OCI-LY3 (cell line): ENCODE measurements around the gene TJP1.

ENCODE experiments used
- H2AFZ ChIP-seq: fragments of 200-600, 300-600 bp; shearing (Covaris generic); 2 replicates; pipeline ENCODE4 v1.6.0; 2014; ENCODE audit warnings: antibody characterized with exemption, low read depth, low read length
- H3K27ac ChIP-seq: fragments of 200-600, 300-600 bp; sonication (generic); 2 replicates; pipeline ENCODE4 v1.5.1; 2014; ENCODE audit warnings: mild to moderate bottlenecking, low read length, moderate library complexity, mixed read lengths
- H3K27me3 ChIP-seq: fragments of 200-600, 300-600 bp; sonication (generic); 2 replicates; pipeline ENCODE4 v1.6.1; 2014; ENCODE audit warnings: low read depth, low read length, mixed read lengths
- H3K36me3 ChIP-seq: fragments of 200-600, 300-600 bp; sonication (generic); replicated peaks from 2 replicates; pipeline ENCODE3; 2014; ENCODE audit warnings: low read depth, low read length, mixed read lengths
- H3K4me1 ChIP-seq: fragments of 300-600, 200-600 bp; sonication (generic); 2 replicates; pipeline ENCODE4 v1.6.1; 2014; ENCODE audit warnings: low read length, mixed read lengths
- H3K4me2 ChIP-seq: fragments of 200-600, 300-600 bp; sonication (generic); 2 replicates; pipeline ENCODE4 v1.6.1; 2014; ENCODE audit warnings: low read length, mixed read lengths
- H3K4me3 ChIP-seq: fragments of 300-600, 200-600 bp; sonication (generic); 2 replicates; pipeline ENCODE4 v1.5.1; 2014; ENCODE audit warnings: antibody characterized with exemption, mild to moderate bottlenecking, low read length, moderate library complexity
- H3K79me2 ChIP-seq: fragments of 300-600, 200-600 bp; shearing (Covaris generic); 2 replicates; pipeline ENCODE4 v1.6.1; 2014; ENCODE audit warnings: mild to moderate bottlenecking, low read length, mixed read lengths
- H3K9ac ChIP-seq: fragments of 300-600, 200-600 bp; shearing (Covaris generic); 2 replicates; pipeline ENCODE4 v1.6.0; 2014; ENCODE audit warnings: mild to moderate bottlenecking, low read length, moderate library complexity
- H3K9me3 ChIP-seq: fragments of 200-600, 300-600 bp; shearing (Covaris generic); 2 replicates; pipeline ENCODE4 v1.6.1; 2014; ENCODE audit warnings: low read length, mixed read lengths; ENCODE audit not compliant: insufficient read depth
- H4K20me1 ChIP-seq: fragments of 200-600, 300-600 bp; sonication (generic); 2 replicates; pipeline ENCODE4 v1.6.1; 2016; ENCODE audit warnings: low read length, mixed read lengths; ENCODE audit not compliant: insufficient read depth
- EZH2phosphoT487 ChIP-seq: fragments of 200-600 bp; shearing (Covaris generic); IDR thresholded peaks from 2 replicates; pipeline ENCODE4 v1.6.1; 2018; ENCODE audit warnings: antibody characterized with exemption, mixed run types, low read depth
- TF ChIP-seq, protein P1 (sequence below): fragments of 200-600, 300-600 bp; sonication (generic); IDR thresholded peaks from 2 replicates; pipeline ENCODE4 v1.5.1; 2014; ENCODE audit warnings: antibody characterized with exemption, low read length, low read depth

The TJP1 gene

DNA sequence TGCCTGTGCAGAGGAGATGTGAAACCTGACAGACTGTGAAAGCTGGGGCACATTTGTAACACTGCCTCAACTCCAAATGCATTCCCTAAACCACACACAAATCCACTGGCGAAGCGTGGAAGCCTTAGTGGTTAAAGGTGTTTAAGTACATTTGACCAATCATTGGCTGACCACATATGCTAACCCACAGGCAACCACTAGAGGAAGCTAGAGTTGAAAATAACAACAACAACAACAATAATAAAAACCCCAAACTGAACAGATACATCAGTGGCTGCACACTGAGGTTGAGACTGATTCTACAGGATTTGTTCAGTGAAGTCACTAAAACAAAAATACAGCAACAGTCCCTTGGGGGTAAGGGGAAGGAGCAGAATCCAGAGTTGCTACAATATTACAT lies 129.7 kb downstream of the TJP1 start:
- Histone ChIP-seq H3K4me2 (no peak overlapping the region), H3K27ac (no peak overlapping the region), H3K9ac (no peak overlapping the region), H2AFZ (no peak overlapping the region), H4K20me1 (no peaks in the 10 kb centered on the region), H3K9me3 (no peaks in the 10 kb centered on the region), H3K36me3 (no peaks in the 10 kb centered on the region), H3K27me3 (no peaks in the 10 kb centered on the region), H3K4me1 (no peaks in the 10 kb centered on the region), H3K4me3 (no peak overlapping the region), H3K79me2 (no peaks in the 10 kb centered on the region)
- TF ChIP-seq, protein P1, sequence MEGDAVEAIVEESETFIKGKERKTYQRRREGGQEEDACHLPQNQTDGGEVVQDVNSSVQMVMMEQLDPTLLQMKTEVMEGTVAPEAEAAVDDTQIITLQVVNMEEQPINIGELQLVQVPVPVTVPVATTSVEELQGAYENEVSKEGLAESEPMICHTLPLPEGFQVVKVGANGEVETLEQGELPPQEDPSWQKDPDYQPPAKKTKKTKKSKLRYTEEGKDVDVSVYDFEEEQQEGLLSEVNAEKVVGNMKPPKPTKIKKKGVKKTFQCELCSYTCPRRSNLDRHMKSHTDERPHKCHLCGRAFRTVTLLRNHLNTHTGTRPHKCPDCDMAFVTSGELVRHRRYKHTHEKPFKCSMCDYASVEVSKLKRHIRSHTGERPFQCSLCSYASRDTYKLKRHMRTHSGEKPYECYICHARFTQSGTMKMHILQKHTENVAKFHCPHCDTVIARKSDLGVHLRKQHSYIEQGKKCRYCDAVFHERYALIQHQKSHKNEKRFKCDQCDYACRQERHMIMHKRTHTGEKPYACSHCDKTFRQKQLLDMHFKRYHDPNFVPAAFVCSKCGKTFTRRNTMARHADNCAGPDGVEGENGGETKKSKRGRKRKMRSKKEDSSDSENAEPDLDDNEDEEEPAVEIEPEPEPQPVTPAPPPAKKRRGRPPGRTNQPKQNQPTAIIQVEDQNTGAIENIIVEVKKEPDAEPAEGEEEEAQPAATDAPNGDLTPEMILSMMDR, result no peak
- TF ChIP-seq EZH2phosphoT487, result no peak

GRCh38 chr15:29690765-29691475 lies 131.3 kb downstream of the TJP1 start:
- TF ChIP-seq, protein P1, result no peak
- no peak for TF ChIP-seq EZH2phosphoT487
- no peak overlapping the region for H3K4me3 ChIP-seq
- no peak overlapping the region for H3K27ac ChIP-seq
- no peaks in the 10 kb centered on the region for H3K27me3 ChIP-seq
- no peaks in the 10 kb centered on the region for H3K36me3 ChIP-seq
- no peak overlapping the region for H3K9ac ChIP-seq
- H4K20me1 ChIP-seq, result no peaks in the 10 kb centered on the region
- H2AFZ ChIP-seq, result no peak overlapping the region
- H3K9me3 ChIP-seq, result no peaks in the 10 kb centered on the region
- H3K4me2 ChIP-seq, result no peak overlapping the region
- no peaks in the 10 kb centered on the region for H3K79me2 ChIP-seq
- H3K4me1 ChIP-seq, result peaks cover 3% of the 10 kb centered on the region

DNA sequence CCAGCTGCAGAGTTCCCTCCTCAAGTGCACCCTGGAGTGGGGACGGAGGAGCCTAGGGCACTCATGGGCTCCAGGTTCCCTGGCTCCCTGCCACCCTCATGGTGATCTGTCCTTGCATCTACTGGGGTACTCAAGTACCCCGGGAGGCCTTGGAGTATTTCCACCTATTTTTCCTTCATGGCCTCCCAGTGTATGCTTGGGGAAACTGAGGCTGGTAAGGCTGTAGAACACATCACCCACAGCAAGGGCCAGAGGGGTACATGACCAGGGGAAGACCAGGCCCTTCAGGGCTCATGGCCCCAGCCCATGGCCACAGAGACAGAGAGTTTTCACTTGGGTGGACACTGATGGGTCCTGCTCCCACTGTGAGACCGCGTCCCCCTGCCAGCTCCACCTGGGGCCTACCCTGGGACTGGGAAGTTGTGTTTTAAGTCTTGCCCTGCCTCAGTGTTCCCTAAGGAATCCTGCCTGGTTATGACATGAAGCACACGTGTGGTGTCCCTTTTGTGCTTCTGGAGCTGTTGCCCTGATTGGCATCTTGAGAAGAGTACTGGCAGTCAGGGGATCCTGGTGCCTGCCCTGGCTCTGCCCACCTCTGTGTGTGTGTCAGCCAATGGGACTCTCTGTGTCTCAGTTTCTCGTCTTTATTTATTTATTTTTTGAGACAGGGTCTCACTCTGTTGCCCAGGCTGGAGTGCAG lies 132.8 kb downstream of the TJP1 start:
- Histone ChIP-seq H3K4me1 (peaks cover 14% of the 10 kb centered on the region), H3K4me3 (no peak overlapping the region), H3K79me2 (no peaks in the 10 kb centered on the region), H3K9ac (no peak overlapping the region), H4K20me1 (no peaks in the 10 kb centered on the region), H3K27ac (no peak overlapping the region), H2AFZ (no peak overlapping the region), H3K36me3 (no peaks in the 10 kb centered on the region), H3K4me2 (no peak overlapping the region), H3K9me3 (no peaks in the 10 kb centered on the region), H3K27me3 (no peaks in the 10 kb centered on the region)
- no peak for TF ChIP-seq EZH2phosphoT487
- TF ChIP-seq, protein P1, result no peak

GRCh38 chr15:29688506-29689286 lies 133.6 kb downstream of the TJP1 start:
- no peak overlapping the region for H3K9ac ChIP-seq
- no peaks in the 10 kb centered on the region for H3K36me3 ChIP-seq
- no peak overlapping the region for H3K27ac ChIP-seq
- no peak overlapping the region for H3K4me2 ChIP-seq
- H3K4me1 ChIP-seq, result peaks cover 14% of the 10 kb centered on the region
- no peaks in the 10 kb centered on the region for H3K79me2 ChIP-seq
- H3K4me3 ChIP-seq, result no peak overlapping the region
- no peaks in the 10 kb centered on the region for H3K27me3 ChIP-seq
- H3K9me3 ChIP-seq, result no peaks in the 10 kb centered on the region
- H2AFZ ChIP-seq, result no peak overlapping the region
- TF ChIP-seq, protein P1, result no peak
- TF ChIP-seq EZH2phosphoT487, result no peak
- no peaks in the 10 kb centered on the region for H4K20me1 ChIP-seq
